ENCODE data around the gene SHANK1.

The SHANK1 gene

DNA sequence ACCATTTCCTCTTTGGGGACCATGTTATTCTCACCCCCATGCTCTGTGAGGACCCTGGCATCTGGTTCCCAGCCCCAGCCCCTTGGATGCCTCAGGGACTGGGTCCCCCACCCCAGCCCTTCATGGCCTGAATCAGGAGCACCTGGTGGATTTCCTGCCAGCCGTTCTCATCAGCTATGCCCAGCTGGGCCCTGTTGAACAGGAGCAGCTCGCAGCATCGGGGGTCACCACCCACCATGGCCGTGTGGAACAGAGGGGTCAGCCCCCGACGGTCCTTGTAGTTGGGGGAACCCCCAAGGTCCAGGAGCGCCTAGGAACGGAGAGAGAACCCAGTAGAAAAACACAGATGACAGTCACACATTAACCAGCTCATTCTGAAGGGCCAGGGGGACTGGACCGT is 7.8 kb downstream of the SHANK1 start:
- DNase-seq (ENCODE audit: low read depth), result no peak

DNA sequence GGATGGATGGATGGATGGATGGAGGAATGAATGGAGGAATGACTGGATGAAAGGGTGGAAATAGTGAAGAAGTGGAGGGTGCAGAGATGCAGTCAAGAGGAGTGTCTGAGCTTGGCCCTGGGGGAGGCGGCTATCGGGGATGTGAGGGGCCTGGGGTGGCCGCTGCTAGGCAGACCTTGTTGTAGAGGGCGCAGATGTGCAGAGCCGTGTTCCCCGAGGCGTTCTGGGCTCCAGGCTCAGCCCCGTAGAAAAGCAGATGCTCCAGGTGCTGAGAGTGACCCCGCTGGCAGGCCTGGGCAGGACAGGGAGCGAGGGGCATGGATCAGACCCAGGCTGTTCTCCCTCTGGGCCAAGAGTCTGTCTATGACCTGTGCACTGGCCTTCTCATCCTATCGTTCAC is 8.4 kb downstream of the SHANK1 start:
- DNase-seq (ENCODE audit: low read depth), result no peak

DNA sequence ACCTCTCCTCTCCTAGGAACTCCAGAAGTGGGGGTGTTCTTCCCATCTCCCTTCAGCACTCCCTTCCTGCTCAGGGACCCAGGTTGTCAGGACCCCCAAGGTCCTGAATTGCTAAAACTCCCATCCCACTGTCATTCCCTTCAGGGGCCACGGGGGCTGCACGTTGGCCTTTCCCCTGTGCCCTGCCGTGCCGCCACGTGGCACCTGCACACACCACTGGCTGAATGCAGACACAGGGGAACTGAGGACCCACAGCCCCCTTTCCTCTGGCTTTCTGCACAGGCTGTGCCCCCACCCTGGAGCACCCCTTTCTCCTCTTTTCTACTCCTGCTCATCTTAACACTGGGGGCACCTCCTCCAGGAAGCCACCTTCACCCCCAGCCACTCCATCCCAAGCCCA is 9.0 kb downstream of the SHANK1 start:
- DNase-seq (ENCODE audit: low read depth), result no peak

DNA sequence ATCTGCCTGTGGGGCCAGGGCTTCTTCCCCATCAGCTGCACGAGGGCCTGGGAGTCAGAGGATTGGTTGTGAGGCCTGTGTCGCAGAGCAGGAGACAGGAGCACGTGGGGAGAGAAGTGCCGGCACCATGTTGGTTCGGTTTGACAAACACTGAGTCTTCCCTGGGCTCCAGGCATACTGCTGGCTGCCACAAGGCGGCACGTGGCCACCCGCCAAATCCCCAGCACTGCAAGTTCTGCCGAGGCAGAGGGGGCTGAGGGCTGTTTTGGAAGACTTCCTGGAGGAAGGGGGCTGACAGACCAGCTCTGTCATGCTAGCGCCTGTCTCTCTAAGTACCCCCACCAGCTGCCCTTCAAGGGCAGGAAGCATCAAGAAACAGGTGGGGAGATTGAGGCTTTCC is 9.5 kb downstream of the SHANK1 start:
- DNase-seq (ENCODE audit: low read depth), result no peak

DNA sequence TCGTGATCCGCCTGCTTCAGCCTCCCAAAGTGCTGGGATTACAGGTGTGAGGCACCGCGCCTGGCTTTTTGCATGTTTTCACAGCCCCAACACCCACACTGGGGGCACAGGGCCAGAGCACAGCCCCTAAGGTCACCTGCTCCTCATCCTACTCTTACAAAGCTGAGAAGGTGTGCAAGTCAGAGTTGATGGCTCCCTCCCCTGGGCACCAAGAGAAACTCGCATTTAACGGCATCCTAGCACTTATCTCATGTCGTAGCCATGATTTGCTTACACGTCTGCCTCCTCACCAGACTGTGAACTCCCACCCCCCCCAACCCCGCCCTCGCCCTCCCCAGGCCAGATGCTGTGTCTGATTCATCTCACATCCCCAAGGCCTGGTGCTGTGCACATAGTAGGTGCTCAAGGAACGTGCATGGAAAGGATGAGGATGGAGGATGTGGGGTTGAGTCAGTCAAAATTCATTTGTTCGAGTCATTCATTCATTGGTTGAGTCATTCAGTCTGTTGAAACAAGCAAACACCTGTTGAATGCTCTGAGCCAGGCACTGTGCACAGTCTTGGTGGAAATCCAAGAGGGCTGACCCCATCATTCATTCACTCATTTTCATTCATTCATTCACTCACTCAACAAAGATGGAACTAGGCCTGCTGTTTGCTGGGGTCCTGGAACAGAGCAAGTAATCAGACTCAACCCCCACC is 11.3 kb downstream of the SHANK1 start:
- DNase-seq (ENCODE audit: low read depth), result no peak

DNA sequence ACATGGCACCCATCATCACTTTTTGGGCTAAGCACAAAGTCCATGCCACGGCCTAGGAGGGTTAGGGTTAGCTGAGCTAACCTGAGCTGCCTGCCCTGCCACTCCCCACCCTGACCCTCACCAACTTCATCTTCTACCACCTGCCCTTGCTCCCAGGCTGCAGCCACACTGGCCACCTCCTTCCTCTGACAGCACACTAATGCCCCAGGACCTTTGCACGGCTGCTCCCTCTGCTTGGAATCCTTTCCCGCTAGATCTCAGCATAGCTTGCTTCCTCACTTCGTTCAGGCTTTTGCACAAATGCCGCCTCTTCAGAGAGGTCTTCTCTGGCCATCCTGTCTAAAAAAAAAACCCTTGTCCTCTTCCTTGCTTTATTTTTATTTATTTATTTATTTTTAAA is 13.2 kb downstream of the SHANK1 start:
- no peak for DNase-seq (ENCODE audit: low read depth)

DNA sequence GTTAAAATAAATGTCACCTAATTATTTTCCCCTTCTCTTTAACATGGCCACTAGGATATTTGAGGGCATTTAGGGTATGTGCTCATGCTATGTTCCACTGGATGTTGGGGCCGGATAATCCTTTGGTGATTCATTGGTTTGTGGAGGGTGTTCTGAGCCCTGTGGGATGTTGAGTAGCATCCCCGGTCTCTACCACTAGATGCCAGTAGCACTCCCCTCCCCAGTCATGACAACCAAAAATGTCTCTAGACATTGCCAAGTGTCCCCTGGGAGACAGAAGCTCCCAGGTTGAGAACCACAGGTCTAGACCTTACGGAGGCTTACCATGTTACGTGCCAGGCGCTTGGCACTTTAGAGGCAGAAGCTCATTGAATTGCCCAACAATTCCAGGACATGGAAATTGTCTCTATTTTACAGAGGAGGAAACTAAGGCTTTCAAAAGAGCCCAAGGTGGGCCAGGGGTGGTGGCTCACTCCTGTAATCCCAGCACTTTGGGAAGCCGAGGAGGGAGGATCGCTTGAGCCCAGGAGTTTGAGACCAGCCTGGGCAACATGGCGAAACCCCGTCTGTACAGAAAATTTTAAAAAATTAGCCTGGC is 14.1 kb downstream of the SHANK1 start:
- DNase-seq (ENCODE audit: low read depth), result peak; percentile 20

DNA sequence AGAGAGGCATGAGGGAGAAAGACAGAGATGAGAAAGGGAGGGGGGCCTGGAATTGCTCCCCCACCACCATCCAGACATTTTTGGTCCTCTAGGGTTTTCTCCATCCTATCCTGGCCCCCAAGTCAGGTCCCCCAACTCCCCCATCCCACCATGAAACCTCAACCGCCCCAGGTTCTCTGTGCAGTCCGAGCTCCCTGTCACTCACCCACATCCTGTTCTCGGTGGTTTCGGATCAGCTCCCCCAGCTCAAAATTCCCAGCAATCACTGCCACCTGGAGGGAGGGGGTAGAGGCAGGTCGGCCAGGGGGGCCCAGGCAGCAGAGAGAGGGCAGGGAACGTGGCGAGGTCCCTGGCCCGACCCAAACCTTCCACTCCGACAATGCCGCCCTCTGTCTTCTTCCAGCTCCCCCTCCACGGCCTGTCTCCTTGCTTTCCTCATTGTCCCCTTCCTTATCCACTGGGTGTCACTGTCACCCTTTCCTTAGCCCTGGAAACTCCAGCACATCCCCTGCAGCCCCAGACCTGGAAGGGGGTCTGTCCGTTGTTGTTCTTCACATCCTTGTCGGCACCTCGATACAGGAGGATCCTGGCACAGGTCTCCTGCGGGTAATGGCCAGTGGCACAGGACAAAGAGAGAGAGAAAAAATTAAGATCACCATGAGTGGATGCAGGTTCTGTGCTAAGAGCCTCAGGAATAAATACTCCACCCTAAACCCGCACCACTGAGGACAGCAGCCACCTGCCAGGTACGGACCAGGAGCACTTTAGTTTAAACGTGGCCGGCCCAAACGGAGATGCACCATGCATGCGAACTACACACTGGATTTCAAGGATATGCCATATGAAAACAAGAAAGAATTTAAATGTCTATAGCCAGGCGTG is 15.4 kb downstream of the SHANK1 start:
- DNase-seq (ENCODE audit: low read depth), result no peak

DNA sequence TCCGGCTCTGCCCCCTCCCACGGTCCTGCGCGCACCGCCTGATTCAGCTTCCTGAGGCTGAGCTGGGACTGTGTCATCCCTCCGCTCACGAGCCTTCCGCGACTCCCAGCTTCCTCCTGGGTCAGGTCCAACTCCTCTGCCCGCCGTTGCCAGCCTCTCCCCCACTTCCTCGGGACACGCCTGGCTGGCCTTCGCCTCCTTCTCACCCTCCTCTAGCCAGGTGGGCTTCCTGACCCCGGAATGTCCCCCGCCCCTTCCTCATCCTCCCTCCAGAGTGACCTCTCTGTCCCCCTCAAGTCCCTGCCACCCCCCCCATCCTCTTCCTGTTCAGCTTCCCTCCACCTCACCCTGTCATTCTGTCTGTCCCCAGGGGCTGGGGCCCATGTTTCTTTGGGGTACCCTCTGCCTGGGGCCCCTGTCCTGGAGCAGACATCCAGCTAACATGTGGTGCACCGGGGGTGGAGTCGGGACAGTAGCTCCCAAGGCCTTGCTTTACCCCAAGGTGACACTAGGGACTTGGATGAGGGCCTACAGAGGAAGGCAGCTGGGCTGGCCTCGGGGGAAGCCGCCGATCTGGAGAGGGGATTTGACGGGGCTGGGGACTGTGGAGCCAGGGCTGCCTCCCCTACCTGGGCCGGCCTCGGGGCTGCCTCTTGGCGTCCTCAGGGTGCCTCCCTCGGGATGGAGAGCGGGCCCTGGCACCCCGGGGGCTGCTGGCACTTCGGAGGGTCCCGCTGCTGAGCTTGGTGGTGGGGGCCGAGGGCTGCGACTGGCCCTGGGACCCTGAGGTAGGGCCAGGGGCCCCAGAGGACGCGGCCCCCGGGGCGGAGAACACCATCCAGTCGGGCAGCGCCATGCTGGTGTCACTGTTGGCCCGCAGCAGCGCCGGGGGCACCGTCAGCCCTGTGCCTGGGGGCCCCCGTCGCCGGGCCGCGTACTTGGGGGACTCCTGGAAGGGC is 16.5 kb downstream of the SHANK1 start:
- no peak for DNase-seq (ENCODE audit: low read depth)

DNA sequence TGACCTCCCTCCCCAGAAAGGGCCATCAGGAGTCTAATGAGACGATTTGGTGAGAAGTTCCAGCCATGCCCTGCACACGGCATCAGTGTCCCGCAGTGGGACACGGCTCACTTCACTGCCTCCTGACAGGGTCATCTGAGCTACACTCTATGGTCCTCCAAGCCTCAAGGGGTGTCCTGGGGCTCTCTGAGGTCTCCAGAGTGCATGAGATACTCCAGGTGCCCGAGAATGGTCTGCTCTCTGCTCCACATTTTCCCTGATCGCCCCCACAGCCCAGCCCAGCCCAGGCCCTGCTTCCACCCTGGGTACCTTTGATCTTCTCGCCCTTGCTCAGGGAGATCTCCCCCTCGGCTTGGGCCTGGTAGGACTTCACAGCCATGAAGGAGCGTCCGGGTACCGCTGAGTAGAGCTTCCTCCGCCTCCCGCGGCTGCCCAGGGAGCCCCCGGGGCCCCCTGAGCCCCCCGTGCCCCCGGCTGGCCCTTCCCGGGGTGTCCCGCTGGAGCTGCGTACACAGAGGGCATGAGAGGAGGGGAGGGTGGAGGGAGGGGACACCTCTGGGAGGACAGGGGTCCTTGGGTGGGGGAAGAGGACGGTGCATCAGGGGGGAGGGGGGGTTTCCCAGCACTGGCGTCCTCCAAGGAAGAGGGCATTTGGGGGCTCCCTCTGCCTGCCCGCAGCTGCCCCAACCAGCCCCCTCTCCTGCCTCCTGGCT is 17.3 kb downstream of the SHANK1 start:
- DNase-seq (ENCODE audit: low read depth), result no peak

DNA sequence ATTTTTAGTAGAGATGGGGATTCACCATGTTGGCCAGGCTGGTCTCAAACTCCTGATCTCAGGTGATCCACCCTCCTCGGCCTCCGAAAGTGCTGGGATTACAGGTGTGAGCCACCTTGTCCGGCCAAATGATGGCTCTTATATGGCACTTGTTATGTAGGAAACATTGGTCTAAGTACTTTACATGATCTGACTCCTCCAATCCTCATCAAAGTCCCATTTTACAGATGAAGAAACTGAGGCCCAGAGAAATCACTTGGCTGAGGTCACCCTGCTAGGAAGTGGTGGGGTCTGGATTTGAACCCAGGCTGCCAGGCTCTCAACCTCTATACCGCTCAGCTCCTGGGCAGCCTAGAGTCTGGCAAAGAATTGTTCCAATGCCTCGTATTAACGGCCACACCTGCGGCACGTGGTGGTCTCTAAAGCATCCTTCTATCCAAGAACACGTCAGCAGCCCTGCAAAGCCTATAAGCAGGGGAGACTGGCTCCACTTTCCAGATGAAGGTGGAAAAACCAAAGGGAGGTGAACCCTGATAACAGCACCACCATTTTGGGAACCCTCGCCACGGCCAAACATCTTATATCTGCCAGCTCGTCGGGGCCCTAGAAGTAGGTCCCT is 18.1 kb downstream of the SHANK1 start:
- no peak for DNase-seq (ENCODE audit: low read depth)

DNA sequence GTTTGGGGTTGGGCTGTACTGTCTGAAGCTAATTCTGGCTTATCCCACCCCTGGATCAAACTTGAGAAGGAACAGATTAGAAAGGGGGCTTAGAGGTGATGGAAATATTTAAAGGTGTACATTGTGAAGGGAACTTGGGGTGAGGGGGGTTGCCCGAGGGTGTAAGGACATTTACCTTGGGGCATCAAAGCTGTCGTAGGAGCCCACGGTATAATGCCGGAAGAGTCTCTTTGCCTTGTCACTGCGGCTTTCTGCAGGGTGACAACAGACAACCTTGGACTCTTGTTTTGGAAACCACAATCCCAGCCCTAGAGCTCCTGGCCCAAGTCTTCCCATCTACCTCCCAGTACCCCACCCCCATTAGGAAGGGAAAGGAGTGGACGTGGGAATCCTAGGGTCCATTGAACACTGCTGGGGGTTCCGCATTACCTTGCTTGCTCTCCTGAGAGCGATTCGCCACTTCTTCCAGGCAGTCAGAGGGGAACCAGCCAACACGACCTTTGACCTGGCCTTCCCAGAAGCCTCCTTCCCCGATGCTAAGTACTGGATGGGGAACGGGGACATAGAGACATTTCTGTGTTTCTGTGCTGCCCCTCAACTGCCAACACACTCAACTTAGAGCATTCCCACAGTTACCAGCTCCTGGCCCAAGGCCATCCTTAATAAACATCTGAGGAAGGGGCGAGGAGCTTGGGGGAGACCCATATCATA is 22.0 kb downstream of the SHANK1 start:
- DNase-seq (ENCODE audit: low read depth), result no peak

DNA sequence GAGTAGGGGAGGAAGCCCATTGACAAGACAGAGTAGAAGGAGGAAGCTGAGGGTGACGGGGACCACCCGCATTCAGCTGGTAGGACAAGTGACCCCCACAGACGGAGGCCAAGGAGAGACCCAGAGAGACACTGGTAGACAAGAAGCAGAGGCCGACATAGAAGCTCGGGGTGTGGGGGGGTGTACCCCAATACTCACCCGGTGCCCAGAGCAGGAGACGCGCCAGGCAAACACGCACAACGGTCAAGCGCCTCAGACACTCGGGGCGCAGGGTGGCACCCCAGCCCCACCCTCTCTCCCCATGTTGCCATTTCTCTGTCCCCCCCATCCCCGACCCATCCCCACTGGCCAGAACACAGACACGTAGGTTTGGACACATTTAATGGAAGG is 23.5 kb downstream of the SHANK1 start:
- DNase-seq (ENCODE audit: low read depth), result no peak

DNA sequence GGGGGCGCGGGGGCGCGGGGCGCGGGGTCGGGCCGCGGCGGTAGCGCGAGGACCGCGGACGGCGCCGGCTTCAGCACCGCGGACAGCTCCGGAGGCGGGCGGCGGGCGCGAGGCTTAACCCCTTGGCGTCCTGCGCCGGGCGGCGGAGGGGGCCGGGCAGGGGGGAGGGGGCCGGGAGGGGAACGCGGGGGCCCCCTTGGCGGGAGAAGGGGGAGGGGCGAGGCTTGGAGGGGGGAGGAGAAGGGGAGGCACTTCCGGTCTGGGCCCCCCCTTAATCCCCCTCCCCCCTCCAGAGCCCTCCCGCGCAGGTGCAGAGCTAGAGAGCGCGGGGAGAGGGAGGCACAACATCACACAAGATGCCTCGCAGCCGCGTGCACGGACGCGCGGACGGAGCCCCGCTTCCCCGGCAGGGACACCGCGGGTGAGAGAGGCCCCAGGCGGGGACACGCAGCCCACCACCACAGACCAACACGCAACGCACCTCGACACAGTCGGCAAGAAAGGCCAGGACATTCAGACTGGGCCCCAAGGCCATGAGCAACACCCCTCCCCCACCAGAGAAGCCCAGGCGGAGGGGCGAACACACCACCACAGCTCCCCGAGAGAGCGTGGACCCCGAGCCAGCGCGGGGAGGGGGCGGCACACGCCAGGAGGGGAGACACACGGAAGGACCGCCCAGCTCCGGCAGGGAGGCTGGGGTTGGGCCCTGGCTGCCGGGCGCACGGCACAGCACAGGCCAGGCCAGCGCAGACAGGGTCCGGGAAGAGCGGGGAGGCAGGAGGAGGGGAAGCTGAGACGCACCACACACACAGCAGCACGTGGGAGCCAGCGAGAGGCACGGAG is 24.1 kb downstream of the SHANK1 start:
- no peak for DNase-seq (ENCODE audit: low read depth)

DNA sequence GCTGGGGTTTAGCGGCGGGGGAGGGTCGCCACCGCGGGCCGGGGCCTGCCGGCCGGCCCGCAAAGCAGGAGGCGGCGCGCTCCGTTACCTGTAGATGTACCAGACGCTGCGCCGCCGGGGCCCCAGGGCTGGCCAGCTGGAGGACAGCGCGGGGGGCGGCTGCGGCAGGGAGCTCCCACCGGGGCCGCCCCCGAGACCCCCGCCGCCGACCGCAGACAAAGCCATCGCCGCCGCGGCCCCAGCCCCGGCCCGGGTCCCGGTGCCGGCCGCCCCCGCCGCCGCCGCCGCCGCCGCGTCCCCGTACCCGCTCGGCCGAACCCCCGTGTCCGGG is 24.8 kb downstream of the SHANK1 start:
- DNase-seq (ENCODE audit: low read depth), result no peak

DNA sequence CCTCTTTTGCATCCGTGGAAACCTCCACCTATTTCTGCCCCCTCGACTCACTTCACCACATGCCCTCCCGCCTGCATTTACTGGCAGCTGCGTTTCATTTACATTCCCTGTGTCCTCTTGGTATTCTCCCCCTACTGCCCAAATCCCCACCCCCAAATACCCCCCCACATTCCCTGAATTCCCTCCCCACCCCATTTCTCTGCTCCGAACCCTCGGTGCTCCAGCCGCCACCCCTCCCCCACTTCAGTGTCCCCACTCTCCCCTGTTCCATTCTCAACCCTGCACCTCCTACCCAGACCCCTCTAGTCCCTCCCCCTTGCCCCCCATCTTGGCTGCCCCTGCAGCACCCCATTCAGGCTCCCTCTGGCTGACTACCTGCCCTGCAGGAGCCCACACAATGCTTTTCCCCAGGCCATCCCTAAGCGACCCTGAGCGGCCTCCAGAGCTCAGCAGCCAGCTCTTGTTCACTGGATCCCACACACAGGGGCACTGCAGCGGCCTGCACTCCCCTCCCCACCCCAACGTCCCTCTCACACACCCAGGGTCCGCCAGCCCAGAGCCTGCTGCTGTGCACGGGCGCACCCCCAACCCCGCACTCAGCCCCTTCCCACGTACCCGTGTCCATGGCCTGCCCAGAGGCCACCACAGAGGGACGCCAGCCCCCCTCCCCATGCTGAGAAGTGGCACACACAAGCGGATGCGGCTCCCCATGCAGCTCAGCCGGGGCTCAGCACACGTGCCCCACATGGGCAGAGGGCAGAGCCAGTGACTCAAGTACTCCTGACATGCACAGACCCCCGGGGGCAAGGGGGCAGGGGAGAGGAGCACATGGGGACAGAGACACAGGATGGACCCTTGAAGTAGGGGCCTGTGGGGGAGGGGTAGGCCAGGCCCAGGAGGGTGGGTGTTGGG is 26.3 kb downstream of the SHANK1 start:
- no peak for DNase-seq (ENCODE audit: low read depth)

DNA sequence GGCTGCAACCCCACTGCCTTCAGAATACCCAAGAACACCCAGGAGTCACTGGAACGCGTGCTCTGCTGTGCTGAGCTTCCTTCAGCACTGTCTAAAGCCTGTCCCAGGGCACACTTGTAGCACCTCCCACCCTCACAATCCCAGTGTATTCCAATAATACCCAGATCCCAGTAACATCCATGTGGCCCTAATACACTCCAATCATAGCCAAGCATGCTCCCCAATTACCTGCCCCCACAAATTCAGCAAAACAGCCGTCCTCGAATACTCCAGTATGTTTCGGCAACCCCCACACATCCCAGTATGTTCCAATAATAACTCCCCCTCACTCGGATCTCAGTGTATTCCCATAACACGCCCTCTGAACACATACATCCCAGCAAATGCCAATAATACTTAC is 29.2 kb downstream of the SHANK1 start:
- no peak for DNase-seq (ENCODE audit: low read depth)

DNA sequence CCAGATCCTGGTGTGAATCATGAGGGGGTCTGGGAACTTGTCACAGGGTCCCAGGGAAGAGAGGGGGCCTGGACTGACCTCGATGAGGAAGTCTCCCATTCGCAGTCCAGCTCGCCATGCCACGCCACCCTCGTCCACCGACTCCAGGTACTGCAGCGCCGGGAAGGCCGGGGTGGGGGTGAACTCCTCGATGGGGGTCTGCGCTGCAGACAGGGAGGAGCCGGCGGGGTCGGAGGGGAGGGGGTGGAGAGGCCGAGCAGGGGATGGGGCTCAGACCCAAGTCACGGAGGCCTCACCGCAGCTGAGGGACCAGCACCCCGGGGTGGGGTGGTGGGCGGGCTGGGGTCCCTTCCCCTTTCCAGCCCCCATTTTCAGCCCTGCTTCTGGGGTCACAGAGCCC is 30.8 kb downstream of the SHANK1 start:
- DNase-seq (ENCODE audit: low read depth), result no peak
